GM12891 (cell line): ENCODE measurements around the gene ZC3H6.

ENCODE experiments used
- PAX5 ChIP-seq: IDR thresholded peaks from 2 replicates; pipeline ENCODE4 v1.6.1; 2011; ENCODE audit warnings: low read length, moderate library complexity, mild to moderate bottlenecking; ENCODE audit not compliant: insufficient read depth, severe bottlenecking
- POLR2A ChIP-seq: IDR thresholded peaks from 2 replicates; pipeline ENCODE4 v1.6.1; 2011; ENCODE audit warnings: low read depth, low read length, control low read depth
- POLR2AphosphoS5 ChIP-seq: IDR thresholded peaks from 2 replicates; pipeline ENCODE4 v1.6.1; 2011; ENCODE audit warnings: low read depth, low read length, control low read depth
- POU2F2 ChIP-seq: IDR thresholded peaks from 2 replicates; pipeline ENCODE4 v1.6.1; 2011; ENCODE audit warnings: low read depth, mild to moderate bottlenecking, control low read depth, low read length, moderate library complexity
- SPI1 ChIP-seq: IDR thresholded peaks from 2 replicates; pipeline ENCODE4 v1.6.1; 2011; ENCODE audit warnings: low read depth, low read length, control low read depth
- TAF1 ChIP-seq: IDR thresholded peaks from 2 replicates; pipeline ENCODE4 v1.6.1; 2011; ENCODE audit warnings: low read depth, low read length, control low read depth

GRCh38 chr2:112253261-112253815 is 22.1 kb upstream of the ZC3H6 start:
- no peak for TF ChIP-seq POLR2A
- no peak for TF ChIP-seq SPI1
- TF ChIP-seq POLR2AphosphoS5, result no peak
- no peak for TF ChIP-seq TAF1
- no peak for TF ChIP-seq PAX5
- TF ChIP-seq POU2F2, result no peak
